ENCODE data around the gene PHACTR3. TPM values are rescaled to one million over a fixed set of nuclear protein-coding genes. Genes with fewer than 3 reads are reported as not detected.

PHACTR3 gene
- total RNA-seq, 3 donors from 2014 or later = 0.41 to 3.4 (median 1.1) TPM

- H3K9me3 ChIP-seq = no peaks in the 10 kb centered on the region
- no peak overlapping the region for H3K4me3 ChIP-seq
- H3K4me1 ChIP-seq (ENCODE audit: low read depth) = no peaks in the 10 kb centered on the region
- no peak for DNase-seq
- intact Hi-C loops (cut with DNase I, micrococcal nuclease) = no loop called here
- no peak for ATAC-seq
- TF ChIP-seq CTCF (IDR thresholded peaks at IDR 0.05) = no peak
- H3K36me3 ChIP-seq (ENCODE audit: low read depth) = no peaks in the 10 kb centered on the region
Measured at GRCh38 chr20:59828125-59829053, 224.0 kb downstream of the PHACTR3 start.

GRCh38 chr20:59829054-59829785 is 224.9 kb downstream of the PHACTR3 start:
- Histone ChIP-seq H3K4me1 (ENCODE audit: low read depth) (no peaks in the 10 kb centered on the region), H3K4me3 (no peak overlapping the region), H3K9me3 (no peaks in the 10 kb centered on the region), H3K36me3 (ENCODE audit: low read depth) (no peaks in the 10 kb centered on the region)
- TF ChIP-seq CTCF (IDR thresholded peaks at IDR 0.05) = no peak
- DNase-seq (no peak), ATAC-seq (no peak)
- intact Hi-C loops (cut with DNase I, micrococcal nuclease) = no loop called here

GRCh38 chr20:59829786-59830664 is 225.7 kb downstream of the PHACTR3 start:
- no peak for DNase-seq
- Histone ChIP-seq H3K4me3 (no peak overlapping the region), H3K36me3 (ENCODE audit: low read depth) (no peaks in the 10 kb centered on the region), H3K9me3 (no peaks in the 10 kb centered on the region), H3K4me1 (ENCODE audit: low read depth) (no peaks in the 10 kb centered on the region)
- TF ChIP-seq CTCF (IDR thresholded peaks at IDR 0.05) = no peak
- ATAC-seq = no peak
- intact Hi-C loops (cut with DNase I, micrococcal nuclease) = no loop called here

- Histone ChIP-seq H3K4me1 (ENCODE audit: low read depth) (peaks cover 3% of the 10 kb centered on the region), H3K4me3 (no peak overlapping the region), H3K36me3 (ENCODE audit: low read depth) (no peaks in the 10 kb centered on the region), H3K9me3 (no peaks in the 10 kb centered on the region)
- DNase-seq (no peak), ATAC-seq (no peak)
- TF ChIP-seq CTCF (IDR thresholded peaks at IDR 0.05) = no peak
- intact Hi-C loops (cut with DNase I, micrococcal nuclease) = no loop called here
Measured at GRCh38 chr20:59830665-59831023, 226.3 kb downstream of the PHACTR3 start.
